PC-3 (cell line): ENCODE measurements around the gene FBRS. TPM values are rescaled to one million over a fixed set of nuclear protein-coding genes. Genes with fewer than 3 reads are reported as not detected.

Source experiments
- ATAC-seq: fragments of 200-7000 bp; cut with Tn5 transposase; 2 replicates; pipeline ENCODE4 v1.9.1; 2020; ENCODE audit warnings: mild to moderate bottlenecking, moderate library complexity
- BruUV-seq: library from RNA; stranded (reverse); fragments of 400-500 nt; replicated peaks from 2 replicates; lab custom pipeline; 2021; lab: Mats Ljungman, UMichigan
- CTCF ChIA-PET: fragments of 300-600 bp; sonication (Branson Sonifier 250); formaldehyde crosslinking; loops from one replicate; lab custom pipeline; 2022; ENCODE audit warnings: antibody characterized with exemption; lab: Charles Lee
- POLR2A ChIA-PET: fragments of 300-600 bp; sonication (Branson Sonifier 250); formaldehyde crosslinking; loops from one replicate; lab custom pipeline; 2022; ENCODE audit warnings: antibody characterized with exemption; ENCODE audit not compliant: unreplicated experiment; lab: Charles Lee
- DNase-seq: peaks from one replicate; pipeline ENCODE4 v3.0.0-alpha.2; 2015
- H2AFZ ChIP-seq: fragments of 300-600 bp; sonication (generic); 2 replicates; pipeline ENCODE4 v1.6.0; 2016; ENCODE audit warnings: antibody characterized with exemption, low read length
- H3F3A ChIP-seq: fragments of 300-600 bp; sonication (generic); one replicate; pipeline ENCODE4 v1.6.0; 2017; ENCODE audit warnings: antibody characterized with exemption, low read length, control low read depth, mild to moderate bottlenecking; ENCODE audit not compliant: unreplicated experiment
- H3K27ac ChIP-seq: fragments of 300-600 bp; sonication (generic); 2 replicates; pipeline ENCODE4 v1.5.1; 2016; ENCODE audit warnings: mild to moderate bottlenecking, low read length
- H3K27me3 ChIP-seq: fragments of 300-600 bp; sonication (generic); 2 replicates; pipeline ENCODE4 v1.6.1; 2016; ENCODE audit warnings: low read length, mixed read lengths
- H3K36me3 ChIP-seq: fragments of 300-600 bp; sonication (generic); 2 replicates; pipeline ENCODE4 v1.6.1; 2016; ENCODE audit warnings: low read depth, mixed run types, low read length, mixed read lengths
- H3K4me1 ChIP-seq: fragments of 300-600 bp; sonication (generic); 2 replicates; pipeline ENCODE4 v1.5.1; 2016; ENCODE audit warnings: low read length; ENCODE audit not compliant: insufficient read depth
- H3K4me2 ChIP-seq: fragments of 300-600 bp; sonication (generic); 2 replicates; pipeline ENCODE4 v1.6.0; 2016; ENCODE audit warnings: low read length
- H3K4me3 ChIP-seq: fragments of 300-600 bp; sonication (generic); 2 replicates; pipeline ENCODE4 v1.5.1; 2016; ENCODE audit warnings: mild to moderate bottlenecking, low read length, mixed read lengths
- H3K79me2 ChIP-seq: fragments of 300-600 bp; sonication (generic); 2 replicates; pipeline ENCODE4 v1.6.1; 2017; ENCODE audit warnings: low read length, mixed read lengths
- H3K9ac ChIP-seq: fragments of 300-600 bp; sonication (generic); 2 replicates; pipeline ENCODE4 v1.6.0; 2016; ENCODE audit warnings: mild to moderate bottlenecking, low read length
- H3K9me2 ChIP-seq: fragments of 300-600 bp; sonication (generic); replicated peaks from 2 replicates; pipeline ENCODE4 v1.6.1; 2016; ENCODE audit warnings: mixed run types, low read length, mixed read lengths
- H3K9me3 ChIP-seq: fragments of 300-600 bp; sonication (generic); 2 replicates; pipeline ENCODE4 v1.6.1; 2016; ENCODE audit warnings: low read length, mixed read lengths
- H4K20me1 ChIP-seq: fragments of 300-600 bp; sonication (generic); 2 replicates; pipeline ENCODE4 v1.6.1; 2016; ENCODE audit warnings: low read length, mixed read lengths
- EZH2 ChIP-seq: fragments of 300-600 bp; sonication (generic); IDR thresholded peaks from one replicate; pipeline ENCODE4 v1.6.1; 2017; ENCODE audit warnings: antibody characterized with exemption, mild to moderate bottlenecking, low read length; ENCODE audit not compliant: unreplicated experiment
- EZH2phosphoT487 ChIP-seq: fragments of 300-600 bp; sonication (generic); IDR thresholded peaks from 2 replicates; pipeline ENCODE4 v1.6.1; 2018; ENCODE audit warnings: mild to moderate bottlenecking, antibody characterized with exemption, low read length, borderline replicate concordance
- intact Hi-C: fragments of 100-400 bp; cut with micrococcal nuclease; formaldehyde crosslinking; loops from 2 replicates; pipeline ENCODE4 v1.9.0; 2023
- total RNA-seq: library from RNA; depleted of rRNA; stranded (reverse); fragments of >200 nt; gene quantifications from 2 replicates; pipeline ENCODE4 v1.2.3, GENCODE V29; 2014
- TF ChIP-seq, protein P1 (sequence below): fragments of 300-600 bp; sonication (generic); conservative IDR thresholded peaks from 2 replicates; pipeline ENCODE4 v1.5.1; 2017; ENCODE audit warnings: antibody characterized with exemption, low read depth, mild to moderate bottlenecking, low read length

The FBRS gene
- total RNA-seq, 1 experiment from 2014 or later, result 22.2 TPM

DNA sequence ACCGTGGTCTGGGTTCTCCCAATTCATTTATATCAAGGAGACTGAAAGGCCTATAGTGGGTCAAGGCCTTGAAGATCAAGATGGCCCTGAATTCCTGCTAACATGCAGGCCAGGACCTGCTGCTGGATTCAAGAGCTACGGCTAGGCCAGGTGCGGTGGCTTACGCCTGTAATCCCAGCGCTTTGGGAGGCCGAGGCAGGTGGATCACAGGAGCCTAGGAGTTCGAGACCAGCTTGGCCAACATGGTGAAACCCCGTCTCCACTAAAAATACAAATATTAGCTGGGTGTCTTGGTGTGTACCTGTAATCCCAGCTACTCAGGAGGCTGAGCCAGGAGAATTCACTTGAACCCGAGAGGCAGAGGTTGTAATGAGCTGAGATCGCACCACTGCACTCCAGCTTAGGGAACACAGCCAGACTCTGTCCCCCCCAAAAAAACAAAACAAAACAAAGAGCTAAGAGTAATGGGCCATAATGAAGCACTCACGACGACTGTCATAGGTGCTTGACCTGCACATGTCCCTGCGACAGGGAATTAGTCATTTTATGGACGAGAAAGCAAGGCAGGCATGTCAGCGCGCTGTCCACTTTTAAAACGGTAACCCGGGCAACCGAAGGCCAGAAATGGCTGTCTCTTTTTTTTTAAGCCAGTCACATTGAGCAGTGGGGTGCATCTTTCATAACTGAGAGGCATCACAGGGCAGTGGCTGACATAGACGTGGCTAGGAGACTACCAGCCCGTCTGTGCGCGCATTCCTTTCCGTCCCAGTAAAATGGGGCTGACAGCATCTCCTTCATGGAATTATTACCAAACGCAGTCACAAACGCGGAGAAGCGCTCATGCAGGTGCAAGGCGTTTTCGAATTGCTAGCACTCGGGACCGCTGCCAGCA lies 1.0 kb upstream of the FBRS start:
- H3K27ac ChIP-seq, result peak overlapping the region; percentile 66
- BruUV-seq, result TSS peak; percentile 63

DNA sequence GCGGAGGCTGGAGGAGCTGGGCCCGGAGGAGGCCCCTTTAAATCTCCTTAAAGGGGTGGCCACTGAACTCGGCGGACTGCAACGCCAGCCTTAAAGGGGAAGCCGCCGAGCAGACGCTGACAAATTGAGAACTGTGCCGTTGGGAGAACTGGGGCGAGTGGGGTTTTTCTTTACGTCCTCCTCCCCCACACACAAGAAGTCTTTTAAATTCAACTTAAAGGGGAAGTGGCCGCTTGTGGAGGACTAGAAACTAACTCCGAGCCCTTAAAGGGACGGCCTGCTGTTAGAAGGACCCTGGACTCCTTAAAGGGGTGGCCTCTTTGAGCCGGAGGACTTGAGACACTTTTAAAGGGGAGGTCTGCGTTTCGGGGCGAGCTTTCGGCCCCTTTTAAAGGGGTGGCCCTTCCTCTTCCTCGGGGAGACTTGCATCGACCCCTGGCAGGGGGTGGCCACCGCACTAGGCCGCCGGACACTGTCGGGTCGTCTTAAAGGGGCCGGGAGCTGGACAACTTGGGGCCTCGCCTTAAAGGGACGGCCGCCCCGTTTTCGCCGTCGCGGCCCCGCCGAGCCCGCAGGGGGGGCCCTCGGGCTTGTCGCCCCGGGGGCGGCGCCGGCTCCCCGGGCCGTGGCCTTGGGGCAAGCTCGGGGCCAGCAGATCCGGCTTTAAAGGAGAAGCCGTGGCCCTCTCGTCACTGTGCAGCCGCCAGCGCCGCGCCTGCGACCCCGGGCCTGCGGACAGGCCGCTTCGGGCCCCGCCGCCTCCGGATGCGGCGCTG lies 688 bp downstream of the FBRS start:
- ChIA-PET CTCF (interaction anchor here (0.6 kb wide), 1 partner anchor 76 kb away, joined by 3 read pairs; no protein-coding TSS in a partner anchor), POLR2A (interaction anchor here (0.5 to 0.7 kb wide), 4 partner anchors 25 to 572 kb away, joined by 3 to 14 read pairs (median 5); a partner anchor contains a TSS)
- Histone ChIP-seq H3K4me3 (peak overlapping the region; percentile 94), H3K27me3 (no peaks in the 10 kb centered on the region), H3K9me3 (no peaks in the 10 kb centered on the region), H4K20me1 (no peaks in the 10 kb centered on the region), H3K36me3 (peaks cover 11% of the 10 kb centered on the region), H3K9me2 (no peaks in the 10 kb centered on the region), H3K27ac (peak overlapping the region; percentile 96), H3K4me1 (peaks cover 23% of the 10 kb centered on the region), H3K9ac (peak overlapping the region; percentile 97), H2AFZ (peak overlapping the region; percentile 73), H3K79me2 (peaks cover 39% of the 10 kb centered on the region), H3F3A (no peaks in the 10 kb centered on the region), H3K4me2 (peak overlapping the region; percentile 76)
- no peak for TF ChIP-seq EZH2
- TF ChIP-seq EZH2phosphoT487, result no peak
- TF ChIP-seq, protein P1, sequence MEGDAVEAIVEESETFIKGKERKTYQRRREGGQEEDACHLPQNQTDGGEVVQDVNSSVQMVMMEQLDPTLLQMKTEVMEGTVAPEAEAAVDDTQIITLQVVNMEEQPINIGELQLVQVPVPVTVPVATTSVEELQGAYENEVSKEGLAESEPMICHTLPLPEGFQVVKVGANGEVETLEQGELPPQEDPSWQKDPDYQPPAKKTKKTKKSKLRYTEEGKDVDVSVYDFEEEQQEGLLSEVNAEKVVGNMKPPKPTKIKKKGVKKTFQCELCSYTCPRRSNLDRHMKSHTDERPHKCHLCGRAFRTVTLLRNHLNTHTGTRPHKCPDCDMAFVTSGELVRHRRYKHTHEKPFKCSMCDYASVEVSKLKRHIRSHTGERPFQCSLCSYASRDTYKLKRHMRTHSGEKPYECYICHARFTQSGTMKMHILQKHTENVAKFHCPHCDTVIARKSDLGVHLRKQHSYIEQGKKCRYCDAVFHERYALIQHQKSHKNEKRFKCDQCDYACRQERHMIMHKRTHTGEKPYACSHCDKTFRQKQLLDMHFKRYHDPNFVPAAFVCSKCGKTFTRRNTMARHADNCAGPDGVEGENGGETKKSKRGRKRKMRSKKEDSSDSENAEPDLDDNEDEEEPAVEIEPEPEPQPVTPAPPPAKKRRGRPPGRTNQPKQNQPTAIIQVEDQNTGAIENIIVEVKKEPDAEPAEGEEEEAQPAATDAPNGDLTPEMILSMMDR, result 0 out of 2 replicates have a peak, but pooled peaks have one; percentile 17
- intact Hi-C loops, result loop anchor here (1.0 to 5.0 kb wide), 2 partner anchors 39 to 103 kb away; partner anchors contain the start of genes CFAP119 and RNF40
- BruUV-seq, result TSS peak; percentile 88
- ATAC-seq (peak; percentile 8), DNase-seq (peak; percentile 94)

More for the DNA sequence above, 1.0 kb upstream of the FBRS start:
- no peaks in the 10 kb centered on the region for H3F3A ChIP-seq
- intact Hi-C loops, result loop anchor here (5.0 kb wide), 1 partner anchor 105 kb away; the partner anchor contains the start of genes CFAP119 and RNF40
- no peaks in the 10 kb centered on the region for H3K36me3 ChIP-seq
- peak overlapping the region; percentile 64 for H3K9ac ChIP-seq
- POLR2A ChIA-PET, result no interaction called here
- ATAC-seq, result peak; percentile 0; the same call in 1 of the 2 replicates
- CTCF ChIA-PET, result no interaction called here
- H3K9me2 ChIP-seq, result no peaks in the 10 kb centered on the region
- H3K4me2 ChIP-seq, result peak overlapping the region; percentile 99
- TF ChIP-seq, protein P1, result no peak
- TF ChIP-seq EZH2phosphoT487, result no peak
- no peak for TF ChIP-seq EZH2
- peaks cover 24% of the 10 kb centered on the region for H3K4me1 ChIP-seq
- no peaks in the 10 kb centered on the region for H3K27me3 ChIP-seq
- no peaks in the 10 kb centered on the region for H4K20me1 ChIP-seq
- H3K79me2 ChIP-seq, result peaks cover 29% of the 10 kb centered on the region
- DNase-seq, result peak; percentile 46
- H2AFZ ChIP-seq, result peak overlapping the region; percentile 95
- peak overlapping the region; percentile 78 for H3K4me3 ChIP-seq
- no peaks in the 10 kb centered on the region for H3K9me3 ChIP-seq
